Measurements from ENCODE around the gene PILRA. TPM values are rescaled to one million over a fixed set of nuclear protein-coding genes. Genes with fewer than 3 reads are reported as not detected.
A peak's percentile ranks its signal among the peaks of the same experiment; 100 is the strongest.
"Not testable (repeated sequence)": the region's sequence is repeated elsewhere in the genome, so short reads cannot be mapped to it uniquely, and the experiment has no call there.

The PILRA gene
- total RNA-seq = 1 to 10 TPM; 1.3 to 8.5 (median 4.2) TPM

- H3K4me1 ChIP-seq = peaks cover 10% of the 10 kb centered on the region
- no peaks in the 10 kb centered on the region for H3K27me3 ChIP-seq
- no peaks in the 10 kb centered on the region for H3K36me3 ChIP-seq
- 55% methylated on average over 10 of the region's 12 CpGs for whole genome bisulfite sequencing
- no peaks in the 10 kb centered on the region for H3K9me3 ChIP-seq
- DNase-seq (ENCODE audit: low spot score in 2 of 2) = no peak
- peak within 1 kb of the TSS; percentile 20 for H3K27ac ChIP-seq
- no peak within 1 kb of the TSS for H3K4me3 ChIP-seq
- TF ChIP-seq EP300 (IDR thresholded peaks at IDR 0.05) = no peak
- no peak for TF ChIP-seq POLR2A (IDR thresholded peaks at IDR 0.05)
- no peak for TF ChIP-seq POLR2AphosphoS5 (IDR thresholded peaks at IDR 0.05)
- no peak for TF ChIP-seq CTCF (IDR thresholded peaks at IDR 0.05)
Measured at GRCh38 chr7:100373261-100373831, at the start of gene PILRA. Gene PILRA, plus strand, starts transcription at chr7:100373487. Its CDS starts 170 bp downstream, at chr7:100373657.

- not testable (repeated sequence) for H3K27ac ChIP-seq; H3K27me3 ChIP-seq; H3K4me3 ChIP-seq; H3K9me3 ChIP-seq; H3K4me1 ChIP-seq; DNase-seq (ENCODE audit: low spot score in 2 of 2)
- WGBS = 92% methylated on average over 13 of the region's 13 CpGs
- peaks cover 47% of the 10 kb centered on the region for H3K36me3 ChIP-seq
Measured at GRCh38 chr7:100324194-100324593, 49.1 kb upstream of the PILRA start.

- WGBS = 80% methylated on average over 8 of the region's 9 CpGs
- not testable (repeated sequence) for H3K27ac ChIP-seq; H3K4me3 ChIP-seq; H3K27me3 ChIP-seq; H3K9me3 ChIP-seq; H3K4me1 ChIP-seq; DNase-seq (ENCODE audit: low spot score in 2 of 2)
- peaks cover 45% of the 10 kb centered on the region for H3K36me3 ChIP-seq
Measured at GRCh38 chr7:100325671-100326070, 47.6 kb upstream of the PILRA start.

GRCh38 chr7:100326914-100327313 lies 46.4 kb upstream of the PILRA start:
- peaks cover 42% of the 10 kb centered on the region for H3K36me3 ChIP-seq
- 96% methylated on average over 7 of the region's 11 CpGs for WGBS
- DNase-seq (ENCODE audit: low spot score in 2 of 2); H3K27me3 ChIP-seq; H3K4me3 ChIP-seq; H3K4me1 ChIP-seq; H3K9me3 ChIP-seq; H3K27ac ChIP-seq: not testable (repeated sequence)

- WGBS = 0% methylated on average over 16 of the region's 85 CpGs
- not testable (repeated sequence) for H3K36me3 ChIP-seq, H3K9me3 ChIP-seq, H3K27me3 ChIP-seq
- peak; percentile 96 to 97 for DNase-seq (ENCODE audit: low spot score in 2 of 2)
- peak overlapping the region; percentile 85 for H3K27ac ChIP-seq
- peak overlapping the region; percentile 60 for H3K4me3 ChIP-seq
- H3K4me1 ChIP-seq = peaks cover 22% of the 10 kb centered on the region
- TF ChIP-seq POLR2AphosphoS5 (IDR thresholded peaks at IDR 0.05) (peak; percentile 66 to 90 (median 82)), POLR2A (IDR thresholded peaks at IDR 0.05) (peak; percentile 86 to 93)
Measured at GRCh38 chr7:100335566-100336466, 37.5 kb upstream of the PILRA start.

GRCh38 chr7:100338083-100338696 lies 35.1 kb upstream of the PILRA start:
- H3K27me3 ChIP-seq; DNase-seq (ENCODE audit: low spot score in 2 of 2); H3K9me3 ChIP-seq; H3K4me3 ChIP-seq; H3K27ac ChIP-seq: not testable (repeated sequence)
- Histone ChIP-seq H3K36me3 (peaks cover 25% of the 10 kb centered on the region), H3K4me1 (peaks cover 31% of the 10 kb centered on the region)
- 52% methylated on average over 15 of the region's 15 CpGs for WGBS

- H3K27me3 ChIP-seq; DNase-seq (ENCODE audit: low spot score in 2 of 2); H3K27ac ChIP-seq; H3K9me3 ChIP-seq; H3K4me3 ChIP-seq: not testable (repeated sequence)
- H3K4me1 ChIP-seq = peaks cover 35% of the 10 kb centered on the region
- 60% methylated on average over 6 of the region's 6 CpGs for WGBS
- peaks cover 32% of the 10 kb centered on the region for H3K36me3 ChIP-seq
Measured at GRCh38 chr7:100341286-100341685, 32.0 kb upstream of the PILRA start.

GRCh38 chr7:100342765-100343164 lies 30.5 kb upstream of the PILRA start:
- peaks cover 46% of the 10 kb centered on the region for H3K36me3 ChIP-seq
- no peak for DNase-seq (ENCODE audit: low spot score in 2 of 2)
- H3K9me3 ChIP-seq = no peaks in the 10 kb centered on the region
- H3K27me3 ChIP-seq = no peaks in the 10 kb centered on the region
- H3K27ac ChIP-seq = no peak overlapping the region
- no peak overlapping the region for H3K4me3 ChIP-seq
- peaks cover 22% of the 10 kb centered on the region for H3K4me1 ChIP-seq
- no peak for TF ChIP-seq CTCF (IDR thresholded peaks at IDR 0.05)
- no peak for TF ChIP-seq POLR2A (IDR thresholded peaks at IDR 0.05)
- TF ChIP-seq POLR2AphosphoS5 (IDR thresholded peaks at IDR 0.05) = no peak
- TF ChIP-seq EP300 (IDR thresholded peaks at IDR 0.05) = no peak
- WGBS = 67% methylated on average over 6 of the region's 6 CpGs

- not testable (repeated sequence) for H3K27ac ChIP-seq; DNase-seq (ENCODE audit: low spot score in 2 of 2); H3K4me3 ChIP-seq; H3K27me3 ChIP-seq; H3K9me3 ChIP-seq
- peaks cover 52% of the 10 kb centered on the region for H3K36me3 ChIP-seq
- H3K4me1 ChIP-seq = peaks cover 20% of the 10 kb centered on the region
- WGBS = 87% methylated on average over 3 of the region's 4 CpGs
Measured at GRCh38 chr7:100344124-100344559, 29.1 kb upstream of the PILRA start.

All from suprapubic skin (tissue), 4 donors.